ENCODE measurements around the gene DOCK10. TPM values are rescaled to one million over a fixed set of nuclear protein-coding genes. Genes with fewer than 3 reads are reported as not detected.

DOCK10 gene
- polyA plus RNA-seq, 1 donor (not counting 4 experiments of a cell fraction or from before 2014, with no cell fraction given) = 2.5 TPM

DNA sequence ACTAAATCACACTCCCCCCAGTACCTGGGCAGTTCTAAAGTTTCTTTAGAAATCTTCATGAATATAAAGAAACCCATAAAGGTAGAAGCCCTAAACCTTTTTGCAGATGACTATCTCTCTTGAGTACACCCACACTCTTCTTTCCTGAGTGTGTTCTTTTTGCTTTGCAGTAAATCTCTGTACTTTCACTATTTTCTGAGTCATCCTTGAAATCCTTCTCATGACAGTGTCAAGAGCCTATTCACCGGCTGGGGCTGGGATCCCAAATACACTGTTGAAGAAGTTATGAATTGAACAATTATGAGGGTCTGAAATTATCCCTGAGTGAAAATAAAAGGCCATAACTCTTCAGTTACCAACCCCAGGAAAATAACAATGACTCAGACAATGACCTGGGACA is 192.2 kb downstream of the DOCK10 start:
- TF ChIP-seq CTCF (optimal IDR thresholded peaks at IDR 0.05 in 1 of 3, IDR thresholded peaks at IDR 0.05 in 1 of 3, conservative IDR thresholded peaks at IDR 0.05 in 1 of 3; ENCODE audit: extremely low read depth in 1 of 3, insufficient read depth in 2 of 3, low read length in 3 of 3) (no peak), EZH2 (IDR thresholded peaks at IDR 0.05; ENCODE audit: low read length) (no peak)
- dilution Hi-C loops (cut with MboI; ENCODE audit: extremely low pct_ligation_motif_present, low sequenced_read_pairs) = no loop called here
- Histone ChIP-seq H3K4me3 (ENCODE audit: control insufficient read depth in 2 of 3, extremely low read depth in 1 of 3, insufficient read depth in 2 of 3, low read depth in 1 of 3, low read length in 3 of 3) (no peak overlapping the region), H4K20me1 (ENCODE audit: control insufficient read depth, extremely low read depth, insufficient read depth, low read length) (no peaks in the 10 kb centered on the region), H3K9me3 (ENCODE audit: control insufficient read depth, low read depth, low read length) (no peaks in the 10 kb centered on the region), H3K36me3 (ENCODE audit: control insufficient read depth in 2 of 2, extremely low read depth in 1 of 2, insufficient read depth in 2 of 2, low read length in 2 of 2) (no peaks in the 10 kb centered on the region), H3K27me3 (ENCODE audit: control insufficient read depth, extremely low read depth, insufficient read depth, low read length) (no peaks in the 10 kb centered on the region), H3K9ac (ENCODE audit: control insufficient read depth, extremely low read depth, insufficient read depth, low read length) (no peak overlapping the region), H2AFZ (ENCODE audit: control insufficient read depth, low read length) (no peak overlapping the region), H3K27ac (ENCODE audit: control insufficient read depth, insufficient read depth, low read length) (no peak overlapping the region), H3K4me2 (ENCODE audit: control insufficient read depth, extremely low read depth, insufficient read depth, low read depth, low read length) (no peak overlapping the region), H3K4me1 (ENCODE audit: control insufficient read depth, extremely low read depth, insufficient read depth, low read length) (peaks cover 23% of the 10 kb centered on the region), H3K79me2 (ENCODE audit: control insufficient read depth, insufficient read depth, low read length) (no peaks in the 10 kb centered on the region), H3K9me1 (ENCODE audit: control insufficient read depth, extremely low read depth, insufficient read depth, low read length) (peaks cover 6% of the 10 kb centered on the region)
- FAIRE-seq = peak; percentile 9
- no peak for DNase-seq (ENCODE audit: low read depth, low spot score)

DNA sequence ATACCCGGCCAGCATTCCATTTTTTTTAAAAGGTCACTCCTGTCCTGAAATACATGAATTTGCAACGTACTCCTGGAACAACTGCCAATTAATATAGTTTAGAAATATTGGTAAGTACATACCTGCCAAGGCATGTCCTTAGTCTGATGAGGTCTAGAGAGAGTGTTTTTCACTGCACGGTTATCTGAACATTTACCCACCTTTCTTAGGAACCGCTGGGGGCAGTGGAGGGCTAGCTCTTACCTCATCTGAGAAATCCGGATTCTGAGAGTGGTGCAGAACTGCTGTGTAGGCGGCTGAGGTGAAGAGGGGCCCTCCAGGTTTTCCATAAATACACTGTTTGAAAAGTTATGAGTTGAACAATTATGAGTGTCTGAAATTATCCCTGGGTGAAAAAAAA is 193.0 kb downstream of the DOCK10 start:
- peaks cover 6% of the 10 kb centered on the region for H3K9me1 ChIP-seq (ENCODE audit: control insufficient read depth, extremely low read depth, insufficient read depth, low read length)
- H4K20me1 ChIP-seq (ENCODE audit: control insufficient read depth, extremely low read depth, insufficient read depth, low read length) = no peaks in the 10 kb centered on the region
- peaks cover 23% of the 10 kb centered on the region for H3K4me1 ChIP-seq (ENCODE audit: control insufficient read depth, extremely low read depth, insufficient read depth, low read length)
- H3K9ac ChIP-seq (ENCODE audit: control insufficient read depth, extremely low read depth, insufficient read depth, low read length) = no peak overlapping the region
- TF ChIP-seq EZH2 (IDR thresholded peaks at IDR 0.05; ENCODE audit: low read length) (no peak), CTCF (optimal IDR thresholded peaks at IDR 0.05 in 1 of 3, IDR thresholded peaks at IDR 0.05 in 1 of 3, conservative IDR thresholded peaks at IDR 0.05 in 1 of 3; ENCODE audit: extremely low read depth in 1 of 3, insufficient read depth in 2 of 3, low read length in 3 of 3) (peak; percentile 51 to 66 (median 58))
- DNase-seq (ENCODE audit: low read depth, low spot score) (no peak), FAIRE-seq (no peak)
- H3K27ac ChIP-seq (ENCODE audit: control insufficient read depth, insufficient read depth, low read length) = peak overlapping the region; percentile 43
- H3K9me3 ChIP-seq (ENCODE audit: control insufficient read depth, low read depth, low read length) = no peaks in the 10 kb centered on the region
- no peak overlapping the region for H3K4me3 ChIP-seq (ENCODE audit: control insufficient read depth in 2 of 3, extremely low read depth in 1 of 3, insufficient read depth in 2 of 3, low read depth in 1 of 3, low read length in 3 of 3)
- H3K36me3 ChIP-seq (ENCODE audit: control insufficient read depth in 2 of 2, extremely low read depth in 1 of 2, insufficient read depth in 2 of 2, low read length in 2 of 2) = no peaks in the 10 kb centered on the region
- H3K4me2 ChIP-seq (ENCODE audit: control insufficient read depth, extremely low read depth, insufficient read depth, low read depth, low read length) = peak overlapping the region; percentile 41
- dilution Hi-C loops (cut with MboI; ENCODE audit: extremely low pct_ligation_motif_present, low sequenced_read_pairs) = no loop called here
- H2AFZ ChIP-seq (ENCODE audit: control insufficient read depth, low read length) = no peak overlapping the region
- H3K79me2 ChIP-seq (ENCODE audit: control insufficient read depth, insufficient read depth, low read length) = no peaks in the 10 kb centered on the region
- no peaks in the 10 kb centered on the region for H3K27me3 ChIP-seq (ENCODE audit: control insufficient read depth, extremely low read depth, insufficient read depth, low read length)
